Head of caudate nucleus (tissue), 42 donors: ENCODE results near the gene ANKRD12.
"Not testable (repeated sequence)": the region's sequence is repeated elsewhere in the genome, so short reads cannot be mapped to it uniquely, and the experiment has no call there.

ENCODE experiments used
- DNase-seq, 42 donors: peaks; one replicate each; pipeline versions ENCODE4 v3.0.0 to v3.0.0-alpha.2; 2020 to 2021; ENCODE audit warnings: mixed read lengths in 7 of 42
- intact Hi-C: fragments of 100-400 bp; cut with DNase I; formaldehyde crosslinking; loops from one replicate; pipeline ENCODE4 v1.15.0; 2022

Gene ANKRD12

DNA sequence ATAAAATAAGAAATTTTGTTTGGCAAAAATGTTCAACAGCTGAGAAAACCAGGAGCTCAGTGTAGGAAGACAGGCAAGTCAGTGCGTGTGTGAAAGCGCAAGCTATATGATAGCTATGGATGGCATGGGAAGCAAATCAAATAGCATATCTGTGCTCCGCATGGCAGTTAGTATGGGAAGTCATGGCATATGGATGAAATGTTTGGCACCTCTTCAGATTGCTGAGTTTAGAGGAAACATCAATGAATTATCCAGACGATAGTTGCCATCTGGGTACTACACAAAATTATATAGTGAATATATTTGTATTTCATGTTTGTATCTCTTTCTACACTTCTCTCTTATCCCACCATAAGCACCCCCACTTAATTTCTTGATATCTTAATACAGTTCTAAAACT is 112.1 kb downstream of the ANKRD12 start:
- no peak for DNase-seq
- intact Hi-C loops: no loop called here

- no peak for DNase-seq
- intact Hi-C loops: no loop called here
Observed at GRCh38 chr18:9249254-9249653, 112.7 kb downstream of the ANKRD12 start.

DNA sequence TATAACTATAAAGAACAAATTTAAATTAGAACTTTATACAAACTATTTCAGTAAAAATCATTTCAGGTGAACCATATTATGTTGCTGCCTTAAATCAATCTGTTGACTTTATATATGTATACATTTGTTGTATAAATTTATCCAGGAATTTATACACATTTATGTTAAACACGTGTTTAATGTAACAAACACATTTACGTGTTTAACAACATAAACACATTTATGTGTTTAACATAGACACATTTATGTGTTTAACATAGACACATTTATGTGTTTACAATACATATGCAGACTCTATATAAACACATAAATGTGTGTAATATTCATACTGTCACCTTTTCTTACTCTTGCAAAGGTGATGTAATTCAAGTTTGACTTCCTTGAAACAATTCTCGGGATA is 122.6 kb downstream of the ANKRD12 start:
- intact Hi-C loops: no loop called here

DNA sequence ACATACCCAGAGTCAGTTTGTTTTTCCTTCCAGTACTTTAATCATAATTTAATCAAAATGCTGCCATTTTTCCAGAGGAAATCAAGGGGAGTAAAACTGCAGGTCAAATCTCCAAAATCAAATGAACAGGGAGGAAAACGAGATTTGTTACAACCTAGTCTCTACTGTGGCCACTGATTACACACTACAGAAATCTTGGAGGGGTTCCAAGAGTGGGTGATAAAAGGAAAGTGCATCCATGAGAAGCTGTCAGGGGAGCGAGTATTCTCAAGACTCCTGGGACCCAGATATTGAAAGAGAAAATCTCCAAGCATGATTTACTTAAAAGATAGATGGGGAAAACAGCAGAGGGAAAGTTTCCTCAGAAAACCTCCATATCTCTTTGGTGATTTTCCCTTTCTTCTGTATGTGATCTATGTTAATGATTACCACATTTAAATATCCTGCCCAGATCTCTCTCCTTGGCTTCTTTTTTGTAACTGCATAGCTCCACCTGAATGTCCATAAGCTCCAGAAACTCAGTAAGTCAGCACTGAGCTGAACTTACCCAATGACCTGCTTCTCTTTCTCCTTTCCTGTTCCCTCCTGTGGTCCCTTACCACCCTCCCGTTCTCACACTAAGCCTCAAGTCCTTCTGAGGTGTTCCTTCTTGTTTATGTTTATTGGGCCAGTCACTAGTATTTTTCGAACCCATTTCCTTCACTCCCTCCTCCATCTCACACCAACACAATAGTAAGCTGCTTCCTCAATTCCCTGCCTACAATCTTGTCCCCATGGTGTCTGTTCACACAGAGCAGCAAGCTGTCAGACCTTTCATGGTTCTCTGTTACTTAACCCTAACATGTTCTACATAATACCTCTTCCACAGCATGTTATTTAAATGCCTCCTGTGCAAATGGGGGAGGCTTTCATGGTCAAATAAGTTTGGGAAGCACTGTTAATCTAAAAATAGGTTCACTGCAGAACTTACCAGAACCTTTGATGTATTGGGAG is 124.1 kb downstream of the ANKRD12 start:
- intact Hi-C loops: no loop called here
- DNase-seq: no peak

More for the DNA sequence above, 122.6 kb downstream of the ANKRD12 start:
- no peak for DNase-seq

DNA sequence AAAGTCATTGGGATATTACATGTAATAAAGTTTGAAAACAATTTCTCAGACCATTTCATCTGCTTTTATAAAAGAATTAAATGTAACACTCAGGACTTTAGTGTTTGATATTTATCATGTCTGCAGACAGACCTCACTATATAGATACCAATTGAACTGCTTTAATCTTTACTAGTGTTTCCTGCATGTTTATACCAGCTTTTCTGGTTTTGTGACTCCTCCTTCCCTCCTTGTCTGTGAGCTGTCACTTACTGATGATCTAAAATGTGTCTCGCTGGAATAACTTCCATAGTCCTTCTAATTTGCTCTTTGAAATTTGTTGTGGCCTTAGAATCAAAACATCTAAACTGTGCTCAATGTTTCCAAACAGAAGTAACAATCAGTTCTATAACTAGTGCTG is 126.7 kb downstream of the ANKRD12 start:
- intact Hi-C loops: no loop called here
- no peak for DNase-seq

GRCh38 chr18:9264797-9265196 is 128.2 kb downstream of the ANKRD12 start:
- intact Hi-C loops: not testable (repeated sequence)

DNA sequence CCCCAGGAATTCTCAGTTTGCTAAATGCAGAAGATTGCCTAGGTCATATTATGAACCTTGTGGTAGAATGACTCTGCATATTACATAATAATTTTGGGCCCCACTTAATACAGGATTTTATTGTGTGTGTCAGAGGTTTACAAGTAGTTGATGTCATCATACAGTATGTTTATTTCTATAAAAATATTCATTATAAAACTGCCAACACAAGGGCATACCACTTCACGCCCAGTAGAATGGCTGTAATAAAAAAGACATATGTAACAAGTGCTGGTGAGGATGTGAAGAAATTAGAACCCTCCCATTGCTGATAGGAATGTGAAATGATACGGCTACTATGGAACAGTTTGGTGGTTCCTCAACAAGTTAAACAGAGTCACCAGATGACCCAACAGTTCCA is 136.6 kb downstream of the ANKRD12 start:
- no peak for DNase-seq
- intact Hi-C loops: no loop called here

More at GRCh38 chr18:9264797-9265196, 128.2 kb downstream of the ANKRD12 start:
- DNase-seq: peak in 39 of 42 donors; percentile 5 to 75 (median 40)

GRCh38 chr18:9275890-9276289 is 139.3 kb downstream of the ANKRD12 start:
- intact Hi-C loops: no loop called here
- DNase-seq: no peak

- intact Hi-C loops: no loop called here
- DNase-seq: no peak
Observed at GRCh38 chr18:9278028-9278427, 141.4 kb downstream of the ANKRD12 start.

DNA sequence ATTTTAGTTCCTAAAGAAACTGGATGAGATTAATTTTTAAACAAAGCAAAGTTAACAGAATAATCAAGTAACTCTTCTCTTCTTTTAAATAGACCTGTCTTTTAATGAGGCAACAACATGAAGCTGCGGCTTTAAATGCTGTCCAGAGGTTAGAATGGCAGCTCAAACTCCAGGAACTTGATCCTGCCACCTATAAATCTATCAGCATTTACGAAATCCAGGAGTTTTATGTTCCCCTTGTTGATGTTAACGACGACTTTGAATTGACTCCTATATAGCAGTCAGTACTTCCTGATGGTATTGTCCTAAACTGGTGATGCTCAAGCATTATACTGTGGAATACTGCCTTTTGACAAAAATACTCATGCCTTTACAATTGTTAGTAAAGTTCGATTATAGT is 144.3 kb downstream of the ANKRD12 start:
- intact Hi-C loops: no loop called here
- DNase-seq: no peak

- no peak for DNase-seq
- intact Hi-C loops: no loop called here
Observed at GRCh38 chr18:9281780-9282179, 145.2 kb downstream of the ANKRD12 start.

GRCh38 chr18:9283791-9284190 is 147.2 kb downstream of the ANKRD12 start:
- no peak for DNase-seq
- intact Hi-C loops: no loop called here

DNA sequence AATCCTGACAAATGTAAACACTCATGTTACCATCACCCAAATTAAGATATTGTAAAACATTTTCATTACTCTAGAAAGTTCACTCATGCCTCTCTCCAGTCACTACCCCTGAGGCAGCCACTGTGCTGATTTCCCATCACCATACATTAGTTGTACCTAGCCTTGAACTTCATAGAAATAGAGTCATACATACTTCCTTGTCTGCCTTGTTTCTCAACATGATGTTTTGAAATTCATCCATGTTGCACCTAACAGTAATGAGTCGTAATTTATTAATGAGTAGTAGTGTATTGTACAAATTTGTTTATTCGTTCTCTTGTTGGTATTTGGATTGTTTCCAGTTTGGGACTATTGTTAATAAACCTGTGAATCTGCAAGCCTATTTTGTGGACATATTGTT is 149.0 kb downstream of the ANKRD12 start:
- DNase-seq: no peak
- intact Hi-C loops: no loop called here

DNA sequence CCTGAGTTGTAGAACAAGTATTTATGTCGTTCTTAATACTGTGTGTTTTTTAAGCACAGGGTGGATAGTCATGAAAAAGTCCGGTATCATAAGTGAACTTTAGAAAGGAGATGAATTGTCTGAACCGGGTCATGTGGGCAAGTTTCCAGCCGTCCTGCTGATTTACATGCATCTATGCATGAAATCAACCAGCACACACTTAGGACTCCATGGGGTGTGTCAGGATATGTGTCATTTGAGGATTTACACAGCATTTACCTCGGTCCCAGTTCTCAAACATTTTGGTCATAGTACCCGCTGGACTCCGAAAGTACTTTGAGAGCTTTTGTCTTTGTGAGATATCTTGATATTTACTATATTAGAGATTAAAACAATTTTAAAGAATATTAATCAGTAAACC is 150.5 kb downstream of the ANKRD12 start:
- DNase-seq: no peak
- intact Hi-C loops: no loop called here

DNA sequence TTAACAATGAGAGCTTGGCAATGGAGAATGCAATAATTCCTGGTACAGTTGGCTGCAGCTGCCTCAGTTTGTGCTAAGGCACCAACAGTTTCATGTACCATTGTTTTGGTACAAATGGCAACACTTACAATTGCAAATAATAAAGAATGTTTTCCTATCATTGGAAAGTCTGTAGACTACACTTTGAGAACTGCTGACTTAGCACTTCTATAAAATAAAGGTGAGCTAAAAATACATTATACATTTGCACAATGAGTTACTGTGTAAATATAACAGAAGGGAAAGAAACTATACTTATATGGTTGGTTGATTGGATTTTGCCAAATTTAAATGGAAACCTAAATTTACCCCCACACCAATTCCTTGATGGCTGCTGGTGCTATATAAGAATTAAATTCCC is 153.1 kb downstream of the ANKRD12 start:
- intact Hi-C loops: no loop called here
- DNase-seq: no peak

- intact Hi-C loops: no loop called here
- DNase-seq: no peak
Observed at GRCh38 chr18:9290156-9290555, 153.6 kb downstream of the ANKRD12 start.

DNA sequence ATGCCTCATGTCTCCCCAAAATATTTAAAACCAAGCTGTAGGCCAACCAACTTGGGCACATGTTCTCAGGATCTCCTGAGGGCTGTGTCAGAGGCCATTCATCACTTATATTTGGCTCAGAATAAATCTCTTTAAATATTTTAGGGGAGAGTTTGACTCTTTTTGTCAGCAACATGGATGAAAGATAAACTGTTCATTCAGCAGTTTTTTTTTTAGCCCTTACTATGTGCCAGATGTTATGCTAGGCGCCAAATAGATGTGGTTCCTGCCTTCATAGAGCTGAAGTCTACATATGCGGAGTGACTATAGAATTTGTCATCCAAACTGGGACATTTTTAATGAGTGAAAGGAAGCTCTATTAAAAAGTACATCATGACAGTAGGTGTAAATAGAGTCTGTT is 155.5 kb downstream of the ANKRD12 start:
- intact Hi-C loops: no loop called here
- no peak for DNase-seq

- DNase-seq: no peak
- intact Hi-C loops: no loop called here
Observed at GRCh38 chr18:9293948-9294347, 157.4 kb downstream of the ANKRD12 start.

DNA sequence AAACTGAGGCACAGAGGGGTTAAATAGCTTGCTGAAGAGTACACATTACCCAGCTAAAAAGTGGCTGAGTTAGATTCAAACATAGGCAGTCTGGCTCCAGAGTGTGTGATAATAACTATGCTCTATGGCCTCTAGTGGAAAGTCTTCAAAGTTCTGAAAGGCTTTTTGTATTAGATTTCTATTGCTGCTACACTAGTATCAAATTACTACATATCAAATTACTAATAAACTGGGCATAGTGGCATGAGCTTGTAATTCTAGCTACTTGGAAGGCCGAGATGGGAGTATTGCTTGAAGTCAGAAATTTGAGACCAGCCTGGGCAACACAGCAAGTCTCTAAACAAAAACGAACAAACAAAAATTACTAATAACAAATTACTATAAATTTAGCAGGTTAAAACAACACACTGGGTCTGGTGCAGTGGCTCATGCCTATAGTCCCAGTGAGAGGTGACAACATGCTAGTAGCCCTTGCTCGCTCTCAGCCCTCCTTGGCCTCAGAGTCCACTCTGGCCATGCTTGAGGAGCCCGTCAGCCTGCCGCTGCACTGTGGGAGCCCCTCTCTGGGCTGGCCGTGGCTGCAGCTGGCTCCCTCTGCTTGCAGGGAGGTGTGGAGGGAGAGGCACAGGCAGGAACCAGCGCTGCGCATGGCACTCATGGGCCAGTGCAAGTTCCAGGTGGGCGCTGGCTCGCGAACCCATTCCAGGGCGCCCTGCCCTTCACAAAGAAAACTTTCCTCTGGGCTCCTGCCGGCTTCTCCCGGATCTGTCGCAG is 159.8 kb downstream of the ANKRD12 start:
- intact Hi-C loops: no loop called here
- no peak for DNase-seq

GRCh38 chr18:9297007-9297393 is 160.4 kb downstream of the ANKRD12 start:
- intact Hi-C loops: no loop called here
- no peak for DNase-seq
